Measurements from ENCODE around the gene FCER2. TPM values are rescaled to one million over a fixed set of nuclear protein-coding genes. Genes with fewer than 3 reads are reported as not detected.
A peak's percentile ranks its signal among the peaks of the same experiment; 100 is the strongest.

The FCER2 gene
- total and polyA plus RNA-seq, 2 of the 13 experiments (the other 11 are each of a cell fraction or from before 2014, with no cell fraction given) = not detected

- Histone ChIP-seq H3K4me3 (replicated peaks in 1 of 3; ENCODE audit: insufficient read depth in 1 of 3, low read depth in 2 of 3, low read length in 3 of 3) (no peak overlapping the region), H3K27ac (ENCODE audit: extremely low read length, insufficient read depth, low read length) (no peak overlapping the region), H3K9ac (ENCODE audit: insufficient read depth, low read depth, low read length) (no peak overlapping the region), H3K4me1 (ENCODE audit: insufficient read depth, low read length) (peaks cover 14% of the 10 kb centered on the region), H3K4me2 (ENCODE audit: low read depth, low read length) (no peak overlapping the region), H4K20me1 (ENCODE audit: insufficient read depth, low read length) (no peaks in the 10 kb centered on the region), H3K36me3 (replicated peaks in 1 of 2; ENCODE audit: control insufficient read depth in 1 of 2, insufficient read depth in 2 of 2, low read length in 2 of 2) (no peaks in the 10 kb centered on the region), H3K79me2 (ENCODE audit: insufficient read depth, low read length) (no peaks in the 10 kb centered on the region), H2AFZ (ENCODE audit: low read length) (no peak overlapping the region), H3K27me3 (ENCODE audit: control insufficient read depth in 1 of 2, insufficient read depth in 2 of 2, low read length in 2 of 2) (peaks cover 3 to 35% of the 10 kb centered on the region in 2 experiments; a peak in 2 of 5 replicates), H3K9me3 (ENCODE audit: low read length) (no peaks in the 10 kb centered on the region)
- CTCF ChIA-PET (ENCODE audit: low intra/inter-chr PET ratio, low total read pairs) = no interaction called here
- intact Hi-C loops (cut with micrococcal nuclease; ENCODE audit: unreplicated experiment) (no loop called here), in situ Hi-C loops (cut with HindIII; ENCODE audit: extremely low pct_ligation_motif_present, low pct_unique_long_range_greater_than_20kb) (no loop called here)
- FAIRE-seq (no peak), ATAC-seq (peak; percentile 64), DNase-seq (ENCODE audit: low spot score) (peak; percentile 21)
- TF ChIP-seq NFYC (CRISPR knock-in tag; IDR thresholded peaks at IDR 0.05) = peak; percentile 56
- no peak for TF ChIP-seq ZNF34 (CRISPR knock-in tag; IDR thresholded peaks at IDR 0.05; ENCODE audit: borderline replicate concordance)
- TF ChIP-seq PBX2 (CRISPR knock-in tag; IDR thresholded peaks at IDR 0.05) = peak; percentile 87
- peak; percentile 57 for TF ChIP-seq SP2 (CRISPR knock-in tag; IDR thresholded peaks at IDR 0.05)
- TF ChIP-seq NFYB (CRISPR knock-in tag; IDR thresholded peaks at IDR 0.05) = peak; percentile 54
- WGBS (ENCODE audit: low lambda C conversion rate) = 33% methylated on average over 20 of the region's 21 CpGs
- no TSS peak for BruUV-seq (replicated peaks)
- POLR2A ChIA-PET = interaction anchor here (1.2 kb wide), 1 partner anchor 45 kb away, joined by 3 read pairs; the partner anchor contains the start of genes PET100 and XAB2
Observed at GRCh38 chr19:7674010-7675005, 27.6 kb downstream of the FCER2 start.

- Histone ChIP-seq H3K4me1 (ENCODE audit: insufficient read depth, low read length) (peaks cover under 1% of the 10 kb centered on the region; the same call in 1 of the 2 replicates), H3K9me3 (ENCODE audit: low read length) (no peaks in the 10 kb centered on the region), H3K9ac (ENCODE audit: insufficient read depth, low read depth, low read length) (no peak overlapping the region), H2AFZ (ENCODE audit: low read length) (no peak overlapping the region), H3K79me2 (ENCODE audit: insufficient read depth, low read length) (no peaks in the 10 kb centered on the region), H3K4me3 (replicated peaks in 1 of 3; ENCODE audit: insufficient read depth in 1 of 3, low read depth in 2 of 3, low read length in 3 of 3) (no peak overlapping the region), H3K27me3 (ENCODE audit: control insufficient read depth in 1 of 2, insufficient read depth in 2 of 2, low read length in 2 of 2) (peaks cover 3 to 36% of the 10 kb centered on the region in 2 experiments; a peak in 2 of 5 replicates), H4K20me1 (ENCODE audit: insufficient read depth, low read length) (no peaks in the 10 kb centered on the region), H3K27ac (ENCODE audit: extremely low read length, insufficient read depth, low read length) (no peak overlapping the region), H3K36me3 (replicated peaks in 1 of 2; ENCODE audit: control insufficient read depth in 1 of 2, insufficient read depth in 2 of 2, low read length in 2 of 2) (no peaks in the 10 kb centered on the region), H3K4me2 (ENCODE audit: low read depth, low read length) (no peak overlapping the region)
- 28% methylated on average over 5 of the region's 9 CpGs for WGBS (ENCODE audit: low lambda C conversion rate)
- ChIA-PET CTCF (ENCODE audit: low intra/inter-chr PET ratio, low total read pairs) (no interaction called here), POLR2A (no interaction called here)
- in situ Hi-C loops (cut with HindIII; ENCODE audit: extremely low pct_ligation_motif_present, low pct_unique_long_range_greater_than_20kb) = no loop called here
- DNase-seq (ENCODE audit: low spot score) (no peak), ATAC-seq (no peak), FAIRE-seq (no peak)
- intact Hi-C loops (cut with micrococcal nuclease; ENCODE audit: unreplicated experiment) = no loop called here
- BruUV-seq (replicated peaks) = no TSS peak
- TF ChIP-seq ZNF83 (CRISPR knock-in tag; IDR thresholded peaks at IDR 0.05; ENCODE audit: borderline replicate concordance) = no peak
- no peak for TF ChIP-seq PBX3 (CRISPR knock-in tag; IDR thresholded peaks at IDR 0.05; ENCODE audit: borderline replicate concordance)
- no peak for TF ChIP-seq ZNF24 (IDR thresholded peaks at IDR 0.05)
- no peak for TF ChIP-seq POGZ (CRISPR knock-in tag; IDR thresholded peaks at IDR 0.05)
Observed at GRCh38 chr19:7672522-7672921, 29.4 kb downstream of the FCER2 start.
